ENCODE results near the gene MYO10.
A peak's percentile ranks its signal among the peaks of the same experiment; 100 is the strongest.
"Not testable (repeated sequence)": the region's sequence is repeated elsewhere in the genome, so short reads cannot be mapped to it uniquely, and the experiment has no call there.

The MYO10 gene

DNA sequence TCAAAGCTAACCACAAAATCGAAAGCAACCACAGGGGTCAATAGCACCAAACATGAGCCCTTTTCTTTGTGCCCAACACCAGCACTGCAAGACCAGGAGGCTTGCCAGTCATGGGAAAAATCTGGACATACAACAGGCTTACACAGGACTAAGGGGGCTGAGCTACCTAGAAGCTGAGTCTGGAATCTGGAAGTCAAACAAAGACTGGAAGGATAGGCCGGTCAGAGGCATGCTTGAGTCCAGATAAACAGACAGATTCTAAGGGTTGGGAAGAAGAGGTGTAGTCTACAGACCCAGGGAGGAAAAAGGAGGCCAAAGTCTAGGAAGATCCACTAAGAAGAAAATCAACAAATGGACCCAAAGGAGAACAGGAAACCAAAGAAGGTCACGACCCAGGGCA is 73.3 kb downstream of the MYO10 start:
- DNase-seq (ENCODE audit: low spot score) = no peak

DNA sequence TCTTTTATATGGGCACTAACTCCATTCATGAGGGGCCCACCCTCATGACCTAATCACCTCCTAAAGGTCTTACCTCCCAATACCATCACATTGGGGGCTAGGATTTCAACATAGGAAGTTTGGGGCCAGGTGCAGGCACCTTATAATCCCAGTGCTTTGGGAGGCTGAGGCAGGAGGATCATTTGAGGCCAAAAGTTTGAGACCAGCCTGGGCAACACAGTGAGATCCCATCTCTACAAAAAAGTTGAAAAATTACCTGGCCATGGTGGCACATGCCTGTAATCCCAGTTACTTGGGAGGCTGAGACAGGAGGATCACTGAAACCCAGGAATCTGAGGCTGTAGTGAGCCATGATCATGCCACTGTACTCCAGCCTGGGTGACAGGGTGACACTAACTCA is 76.7 kb downstream of the MYO10 start:
- no peak for DNase-seq (ENCODE audit: low spot score)

DNA sequence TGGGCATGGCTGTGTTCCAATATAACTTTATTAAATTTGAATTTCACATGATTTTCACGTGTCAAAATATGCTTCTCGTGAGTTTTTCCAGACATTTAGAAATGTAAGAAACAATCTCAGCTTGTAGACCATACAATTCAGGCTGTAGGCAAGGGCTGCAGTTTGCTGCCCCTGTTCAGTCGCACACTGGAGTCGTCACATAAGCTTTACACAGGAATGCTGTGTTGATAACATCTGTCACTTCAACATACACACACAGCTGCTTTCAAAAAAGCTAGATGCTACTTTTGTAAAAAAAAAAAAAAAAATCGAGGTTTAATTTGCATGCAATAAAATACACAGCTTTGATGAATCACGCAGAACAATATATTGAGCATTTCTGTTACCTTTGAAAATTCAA is 77.9 kb downstream of the MYO10 start:
- no peak for DNase-seq (ENCODE audit: low spot score)

GRCh38 chr5:16857635-16858034 is 78.5 kb downstream of the MYO10 start:
- no peak for DNase-seq (ENCODE audit: low spot score)

DNA sequence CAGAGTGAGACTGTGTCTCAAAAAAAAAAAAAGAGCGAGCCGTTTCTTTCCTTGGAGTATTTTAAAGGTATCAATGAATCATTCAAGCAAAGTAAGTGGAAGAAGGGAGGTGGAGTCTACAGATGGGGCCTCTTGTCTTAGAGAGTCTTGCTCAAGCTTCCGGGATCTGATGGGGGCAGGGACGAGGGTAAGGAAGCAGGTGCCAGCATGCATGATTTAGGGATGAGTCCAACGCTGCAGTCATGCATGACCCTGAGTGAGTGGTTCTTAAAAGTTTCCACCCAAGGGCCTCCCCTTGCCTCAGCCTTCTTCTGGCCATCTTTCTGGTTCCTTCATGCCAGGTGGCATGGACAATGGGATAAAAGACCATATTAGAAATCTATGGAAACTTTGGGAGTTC is 79.6 kb downstream of the MYO10 start:
- no peak for DNase-seq (ENCODE audit: low spot score)

- no peak for DNase-seq (ENCODE audit: low spot score)
Measured at GRCh38 chr5:16855898-16856297, 80.2 kb downstream of the MYO10 start.

DNA sequence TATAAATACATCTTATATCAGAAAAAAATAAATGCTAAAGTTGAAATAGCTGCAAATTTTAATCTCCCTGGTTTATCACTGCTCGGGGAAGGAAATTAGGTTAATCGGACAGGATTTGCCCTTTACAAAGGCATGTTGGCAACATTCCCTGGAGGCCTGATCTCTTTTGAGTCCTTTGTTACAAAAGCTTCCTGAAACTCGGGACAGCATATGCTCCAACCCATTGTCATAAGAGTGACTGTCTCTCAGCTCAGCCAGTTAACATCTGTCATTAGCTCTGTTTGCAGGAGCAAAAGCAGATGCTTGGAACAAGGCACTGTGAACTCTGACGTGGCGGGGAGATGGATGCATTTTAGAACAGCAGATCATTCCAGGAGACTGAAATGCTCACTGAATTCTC is 80.6 kb downstream of the MYO10 start:
- DNase-seq (ENCODE audit: low spot score) = no peak

DNA sequence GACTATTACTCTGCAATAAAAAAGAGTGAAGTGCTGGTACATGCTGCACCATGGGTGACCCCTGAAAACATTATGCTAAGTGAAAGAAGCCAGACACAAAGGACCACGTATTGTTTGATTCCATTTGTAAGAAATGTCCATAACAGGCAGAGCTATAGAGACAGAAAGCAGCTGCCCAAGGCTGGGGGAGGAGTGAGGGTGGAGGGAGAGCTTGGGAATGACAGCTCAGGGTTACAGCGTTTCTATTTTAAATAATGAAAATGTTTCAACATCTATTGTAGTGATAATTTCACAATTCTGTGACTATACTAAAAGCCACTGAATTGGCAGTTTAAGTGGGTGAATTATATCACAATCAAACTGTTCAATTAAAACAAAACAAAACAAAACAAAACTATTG is 81.7 kb downstream of the MYO10 start:
- no peak for DNase-seq (ENCODE audit: low spot score)

GRCh38 chr5:16853518-16853917 is 82.6 kb downstream of the MYO10 start:
- no peak for DNase-seq (ENCODE audit: low spot score)

DNA sequence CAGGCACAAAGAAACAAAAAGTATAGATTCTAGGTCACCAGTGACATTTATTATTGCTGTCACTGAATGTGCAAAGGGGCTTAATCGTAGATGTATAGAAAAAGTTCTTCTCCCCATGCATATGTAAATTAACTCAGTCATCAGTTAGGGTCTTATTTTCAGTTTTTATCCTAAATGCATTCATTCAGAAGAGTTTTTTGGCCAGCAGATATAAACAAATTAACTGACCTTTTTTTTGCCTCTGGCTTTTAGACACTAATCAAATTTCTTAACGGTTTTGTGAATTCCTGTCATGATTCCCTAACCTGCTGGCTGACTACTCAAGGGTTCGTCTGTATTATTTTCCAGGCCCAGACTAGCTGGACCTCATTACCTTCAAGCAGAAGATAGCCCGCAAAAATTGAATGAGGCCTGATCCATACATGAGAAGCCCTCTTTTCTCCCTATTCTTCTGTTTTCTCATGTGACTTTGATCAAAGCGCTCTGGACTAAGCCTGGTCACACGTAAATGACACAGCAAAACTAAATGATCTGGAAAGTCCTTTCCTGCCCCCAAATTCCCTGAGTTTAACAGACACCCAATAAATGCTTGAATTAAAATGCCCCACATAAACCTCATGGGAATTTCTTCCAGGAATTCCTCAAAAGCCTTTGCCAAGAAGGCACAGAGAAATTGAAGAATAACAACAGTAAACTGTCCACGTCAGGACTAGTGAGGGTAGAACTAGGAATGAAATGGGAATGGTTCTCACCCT is 83.7 kb downstream of the MYO10 start:
- DNase-seq (ENCODE audit: low spot score) = no peak

- DNase-seq (ENCODE audit: low spot score) = no peak
Measured at GRCh38 chr5:16849775-16850174, 86.3 kb downstream of the MYO10 start.

GRCh38 chr5:16849181-16849580 is 86.9 kb downstream of the MYO10 start:
- no peak for DNase-seq (ENCODE audit: low spot score)

DNA sequence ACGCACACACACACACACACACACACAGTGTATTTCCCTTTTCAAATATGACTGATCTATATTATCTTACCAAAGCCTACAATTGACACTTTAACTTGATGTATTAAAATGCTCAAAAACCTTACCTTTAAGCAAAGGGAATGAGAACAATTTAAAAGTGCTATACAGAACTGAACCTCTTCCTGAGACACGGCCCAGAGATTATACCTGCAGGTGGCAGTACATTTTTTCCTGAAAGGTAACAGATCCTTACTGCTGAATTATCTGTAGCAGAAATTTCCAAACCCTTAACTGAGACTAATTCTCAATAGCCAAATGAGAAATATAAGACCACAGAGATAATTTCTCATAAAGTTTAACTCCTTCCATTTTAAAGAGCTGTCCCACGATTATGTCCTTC is 91.1 kb downstream of the MYO10 start:
- no peak for DNase-seq (ENCODE audit: low spot score)

- no peak for DNase-seq (ENCODE audit: low spot score)
Measured at GRCh38 chr5:16842896-16843295, 93.2 kb downstream of the MYO10 start.

GRCh38 chr5:16841416-16841815 is 94.7 kb downstream of the MYO10 start:
- DNase-seq (ENCODE audit: low spot score) = no peak

GRCh38 chr5:16837305-16837704 is 98.8 kb downstream of the MYO10 start:
- no peak for DNase-seq (ENCODE audit: low spot score)

- no peak for DNase-seq (ENCODE audit: low spot score)
Measured at GRCh38 chr5:16834029-16834428, 102.1 kb downstream of the MYO10 start.

DNA sequence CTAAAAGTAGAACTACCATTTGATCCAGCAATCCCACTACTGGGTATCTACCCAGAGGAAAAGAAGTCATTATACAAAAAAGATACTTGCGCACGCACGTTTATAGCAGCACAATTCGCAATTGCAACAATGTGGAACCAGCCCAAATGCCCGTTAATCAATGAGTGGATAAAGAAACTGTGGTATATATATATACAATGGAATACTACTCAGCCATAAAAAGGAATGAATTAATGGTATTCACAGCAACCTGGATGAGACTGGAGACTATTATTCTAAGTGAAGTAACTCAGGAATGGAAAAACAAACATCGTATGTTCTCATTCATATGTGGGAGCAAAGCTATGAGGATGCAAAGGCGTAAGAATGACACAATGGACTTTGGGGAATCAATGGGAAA is 104.8 kb downstream of the MYO10 start:
- not testable (repeated sequence) for DNase-seq (ENCODE audit: low spot score)

- DNase-seq (ENCODE audit: low spot score) = no peak
Measured at GRCh38 chr5:16827755-16828154, 108.3 kb downstream of the MYO10 start.

- peak; percentile 8 for DNase-seq (ENCODE audit: low spot score)
Measured at GRCh38 chr5:16826379-16827125, 109.5 kb downstream of the MYO10 start.

DNA sequence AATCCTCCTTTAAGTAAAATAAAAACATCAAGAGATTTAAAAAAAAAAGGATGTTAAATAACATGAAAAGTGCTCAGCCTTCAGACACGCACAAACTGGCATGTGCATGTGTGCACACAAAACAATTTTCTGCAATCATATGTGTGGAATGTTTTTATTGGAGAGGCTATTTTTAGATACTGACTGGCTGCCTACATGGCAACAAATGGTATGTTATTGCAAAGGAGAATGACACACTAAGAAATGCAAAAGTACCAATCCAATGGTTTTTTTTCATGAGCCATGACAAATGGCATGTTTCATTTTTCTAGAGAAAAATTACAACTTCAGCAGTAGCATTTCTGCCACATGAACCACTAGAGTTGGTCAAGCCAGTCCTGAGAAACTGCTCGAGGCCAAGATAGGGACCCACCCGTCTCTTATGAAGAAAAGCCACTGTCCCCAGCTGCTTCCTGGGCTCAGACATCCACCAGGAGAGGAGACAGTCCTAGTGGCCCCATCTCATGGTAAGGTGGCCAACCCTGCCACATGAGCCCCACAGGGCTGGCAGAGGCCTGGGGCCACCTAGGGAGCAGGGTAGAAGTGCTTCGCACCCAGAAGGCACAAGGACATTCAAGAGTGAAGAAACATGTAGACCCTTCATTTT is 116.4 kb downstream of the MYO10 start:
- DNase-seq (ENCODE audit: low spot score) = no peak

DNA sequence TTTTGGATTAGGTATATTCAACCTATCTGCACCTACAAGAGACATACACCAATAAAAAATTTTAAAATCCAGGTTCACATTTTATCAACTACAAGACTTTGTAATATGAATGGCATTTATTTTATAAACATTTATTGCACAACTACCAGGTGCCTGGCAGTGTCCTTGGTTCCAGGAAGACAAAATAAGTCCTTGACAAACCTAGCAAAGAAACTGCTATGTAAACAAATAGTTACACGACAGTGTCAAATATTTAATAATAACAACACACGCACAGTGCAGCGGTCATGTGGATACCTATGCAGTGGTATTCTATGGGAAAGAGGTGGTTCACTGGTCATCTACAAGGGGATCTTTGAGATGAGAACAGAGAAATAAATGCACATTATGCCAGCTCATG is 120.7 kb downstream of the MYO10 start:
- no peak for DNase-seq (ENCODE audit: low spot score)

DNA sequence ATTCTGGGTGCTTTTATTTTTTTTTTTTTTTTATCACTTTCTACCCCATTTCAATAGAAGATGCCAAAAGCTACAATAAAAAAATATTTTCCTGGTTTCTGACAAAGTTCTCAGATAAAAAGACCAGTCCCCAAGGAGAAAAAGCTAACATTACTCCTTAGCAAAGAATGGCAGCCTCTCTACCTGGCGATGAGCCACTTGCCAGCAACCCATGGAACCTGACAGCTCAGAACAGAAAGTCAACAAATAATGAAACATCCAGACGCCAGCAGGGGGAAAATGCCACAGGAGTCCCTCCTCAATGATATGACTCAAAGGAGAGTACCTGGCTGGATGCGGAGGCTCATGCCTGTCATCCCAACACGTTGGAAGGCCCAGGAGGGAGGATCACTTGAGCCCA is 123.2 kb downstream of the MYO10 start:
- DNase-seq (ENCODE audit: low spot score) = no peak
